HL-60 (cell line): ENCODE measurements around the gene IDH3G.

Experiments
- DNase-seq, 2 experiments: peaks; one replicate each; pipeline ENCODE4 v3.0.0-alpha.2; 2010 to 2020; ENCODE audit warnings: low read depth in 1 of 2, low spot score in 1 of 2
- H3K27ac ChIP-seq: fragments of 250-450 bp; sonication (Bioruptor Pico); replicated peaks from 2 replicates; pipeline ENCODE4 v1.5.1; 2020; ENCODE audit warnings: mild to moderate bottlenecking, moderate library complexity
- H3K27me3 ChIP-seq: fragments of 250-450 bp; sonication (Bioruptor Pico); 2 replicates; pipeline ENCODE4 v1.5.1; 2021; ENCODE audit warnings: mild to moderate bottlenecking, moderate library complexity; ENCODE audit not compliant: insufficient read depth, poor library complexity, severe bottlenecking
- H3K4me3 ChIP-seq: replicated peaks from 2 replicates; pipeline ENCODE4 v1.5.1; 2011; ENCODE audit warnings: mild to moderate bottlenecking, control low read depth, low read length; ENCODE audit not compliant: insufficient read depth
- GABPA ChIP-seq: IDR thresholded peaks from 2 replicates; pipeline ENCODE4 v1.6.1; 2012; ENCODE audit warnings: low read depth
- POLR2AphosphoS5 ChIP-seq: IDR thresholded peaks from 2 replicates; pipeline ENCODE4 v1.6.1; 2012; ENCODE audit warnings: low read depth
- REST ChIP-seq: IDR thresholded peaks from 2 replicates; pipeline ENCODE4 v1.6.1; 2012; ENCODE audit warnings: low read depth; ENCODE audit not compliant: insufficient replicate concordance
- SPI1 ChIP-seq: IDR thresholded peaks from 2 replicates; pipeline ENCODE4 v1.6.1; 2012; ENCODE audit warnings: low read depth, mild to moderate bottlenecking, borderline replicate concordance
- TF ChIP-seq, protein P1 (sequence below): IDR thresholded peaks from one replicate; pipeline ENCODE4 v1.5.1; 2011; ENCODE audit warnings: low read length, control low read depth, inconsistent platforms; ENCODE audit not compliant: insufficient read depth

IDH3G gene

DNA sequence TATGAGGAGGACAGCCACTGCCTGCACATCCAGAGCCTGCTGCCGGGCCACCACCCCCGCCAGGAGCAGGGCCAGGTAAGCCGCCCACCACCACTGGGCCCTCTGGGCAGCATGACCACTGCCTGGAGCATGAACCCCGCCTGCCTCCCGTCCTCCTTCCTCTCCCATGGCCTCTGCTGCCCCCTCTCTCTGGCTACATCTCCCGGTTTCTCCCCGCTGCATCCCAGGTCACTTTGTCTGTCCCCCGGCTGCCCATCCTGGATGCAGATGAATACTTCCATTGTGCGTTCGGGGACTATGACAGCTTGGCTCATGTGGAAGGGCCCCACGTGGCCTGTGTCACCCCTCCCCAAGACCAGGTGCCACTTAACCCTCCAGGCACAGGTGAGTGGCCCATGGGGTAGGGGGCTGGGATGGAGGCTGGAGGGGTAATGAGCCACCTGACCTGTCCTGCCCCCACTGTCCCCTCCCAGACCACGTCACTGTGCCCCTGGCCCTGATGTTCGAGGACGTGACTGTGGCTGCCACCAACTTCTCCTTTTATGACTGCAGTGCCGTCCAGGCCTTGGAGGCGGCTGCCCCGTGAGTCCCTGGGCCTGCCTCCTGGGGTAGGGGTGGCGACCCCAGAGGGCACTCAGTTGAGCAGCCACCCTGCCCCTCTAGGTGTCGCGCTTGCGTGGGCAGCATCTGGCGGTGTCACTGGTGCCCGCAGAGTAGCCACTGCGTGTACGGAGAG lies 24.1 kb downstream of the IDH3G start:
- TF ChIP-seq, protein P1, sequence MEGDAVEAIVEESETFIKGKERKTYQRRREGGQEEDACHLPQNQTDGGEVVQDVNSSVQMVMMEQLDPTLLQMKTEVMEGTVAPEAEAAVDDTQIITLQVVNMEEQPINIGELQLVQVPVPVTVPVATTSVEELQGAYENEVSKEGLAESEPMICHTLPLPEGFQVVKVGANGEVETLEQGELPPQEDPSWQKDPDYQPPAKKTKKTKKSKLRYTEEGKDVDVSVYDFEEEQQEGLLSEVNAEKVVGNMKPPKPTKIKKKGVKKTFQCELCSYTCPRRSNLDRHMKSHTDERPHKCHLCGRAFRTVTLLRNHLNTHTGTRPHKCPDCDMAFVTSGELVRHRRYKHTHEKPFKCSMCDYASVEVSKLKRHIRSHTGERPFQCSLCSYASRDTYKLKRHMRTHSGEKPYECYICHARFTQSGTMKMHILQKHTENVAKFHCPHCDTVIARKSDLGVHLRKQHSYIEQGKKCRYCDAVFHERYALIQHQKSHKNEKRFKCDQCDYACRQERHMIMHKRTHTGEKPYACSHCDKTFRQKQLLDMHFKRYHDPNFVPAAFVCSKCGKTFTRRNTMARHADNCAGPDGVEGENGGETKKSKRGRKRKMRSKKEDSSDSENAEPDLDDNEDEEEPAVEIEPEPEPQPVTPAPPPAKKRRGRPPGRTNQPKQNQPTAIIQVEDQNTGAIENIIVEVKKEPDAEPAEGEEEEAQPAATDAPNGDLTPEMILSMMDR: no peak
- TF ChIP-seq POLR2AphosphoS5 (no peak), REST (no peak), GABPA (no peak), SPI1 (no peak)
- DNase-seq: no peak
- no peak overlapping the region for H3K27ac ChIP-seq

GRCh38 chrX:153769158-153769864 lies 24.9 kb downstream of the IDH3G start:
- H3K4me3 ChIP-seq: no peak overlapping the region
- no peak for DNase-seq
- no peak overlapping the region for H3K27ac ChIP-seq
- H3K27me3 ChIP-seq: no peaks in the 10 kb centered on the region
- TF ChIP-seq SPI1 (no peak), GABPA (no peak), REST (no peak), POLR2AphosphoS5 (no peak)
- TF ChIP-seq, protein P1: no peak

More for the DNA sequence above, 24.1 kb downstream of the IDH3G start:
- H3K4me3 ChIP-seq: no peak overlapping the region
- no peaks in the 10 kb centered on the region for H3K27me3 ChIP-seq

DNA sequence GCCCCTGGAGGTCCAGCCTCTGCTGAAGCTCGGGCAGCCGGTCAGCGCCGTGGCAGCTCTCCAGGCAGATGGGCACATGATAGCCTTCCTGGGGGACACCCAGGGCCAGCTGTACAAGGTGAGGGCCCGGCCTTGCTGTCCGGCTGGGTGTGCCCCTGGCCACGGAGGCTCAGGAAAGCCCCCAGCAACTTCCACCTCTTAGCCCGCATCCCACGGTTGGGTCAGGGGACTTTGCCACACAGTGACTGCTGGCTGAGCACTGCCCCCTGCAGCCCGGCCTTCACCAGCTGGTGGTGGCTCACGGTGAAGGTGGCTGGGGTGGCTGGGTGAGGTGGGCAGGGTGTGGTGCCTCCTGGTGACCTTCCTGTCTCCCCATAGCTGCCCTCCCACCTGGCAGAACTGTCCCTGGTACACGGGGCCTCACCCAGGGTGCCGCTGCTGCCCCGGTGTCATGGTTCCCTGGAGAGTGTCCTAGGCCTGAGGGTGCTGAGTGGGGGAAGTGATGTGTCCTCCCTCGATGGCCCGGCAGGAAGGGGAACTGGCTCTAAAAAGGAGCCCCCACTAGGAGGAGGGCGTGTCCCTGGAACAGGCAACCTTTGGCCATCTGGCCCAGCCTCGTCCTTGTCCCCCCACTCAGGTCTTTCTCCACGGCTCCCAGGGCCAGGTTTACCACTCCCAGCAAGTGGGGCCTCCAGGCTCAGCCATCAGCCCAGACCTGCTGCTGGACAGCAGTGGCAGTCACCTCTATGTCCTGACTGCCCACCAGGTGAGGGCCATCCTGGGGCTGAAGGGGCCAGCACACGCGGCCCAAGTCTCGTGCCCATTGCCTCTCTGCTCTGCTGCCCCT lies 25.6 kb downstream of the IDH3G start:
- Histone ChIP-seq H3K27ac (no peak overlapping the region), H3K27me3 (no peaks in the 10 kb centered on the region), H3K4me3 (no peak overlapping the region)

DNA sequence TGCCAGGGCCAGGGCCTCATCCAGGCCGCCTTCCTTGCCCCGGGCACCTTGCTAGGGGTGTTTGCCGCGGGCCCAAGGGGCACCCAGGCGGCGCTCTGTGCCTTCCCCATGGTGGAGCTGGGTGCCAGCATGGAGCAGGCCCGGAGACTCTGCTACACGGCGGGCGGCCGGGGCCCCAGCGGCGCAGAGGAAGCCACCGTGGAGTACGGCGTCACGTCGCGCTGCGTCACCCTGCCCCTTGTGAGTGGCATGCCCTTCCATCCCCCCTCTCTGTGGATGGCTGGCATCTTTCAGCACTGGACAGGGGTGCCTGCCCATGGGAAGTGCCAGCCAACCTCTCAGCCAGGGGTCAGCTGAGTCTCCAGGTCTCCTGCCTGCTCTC lies 26.5 kb downstream of the IDH3G start:
- H3K27me3 ChIP-seq: no peaks in the 10 kb centered on the region
- no peak for TF ChIP-seq POLR2AphosphoS5
- TF ChIP-seq GABPA: no peak
- peak; percentile 77 for TF ChIP-seq REST
- TF ChIP-seq, protein P1: no peak
- no peak overlapping the region for H3K27ac ChIP-seq
- no peak overlapping the region for H3K4me3 ChIP-seq
- DNase-seq: no peak

More for the DNA sequence above, 25.6 kb downstream of the IDH3G start:
- DNase-seq: no peak
- TF ChIP-seq SPI1: no peak
